Transverse colon (tissue), 4 donors: ENCODE data around the gene CALN1.

Experiments
- EP300 ChIP-seq: sonication (generic); formaldehyde crosslinking; IDR thresholded peaks from one replicate; pipeline ENCODE4 v1.6.1; 2017; ENCODE audit warnings: antibody characterized with exemption, low read depth
- POLR2A ChIP-seq: fragments of 450-650 bp; IDR thresholded peaks from one replicate; pipeline ENCODE4 v1.6.1; 2016; ENCODE audit warnings: antibody characterized with exemption, mild to moderate bottlenecking, moderate library complexity
- POLR2AphosphoS5 ChIP-seq, 3 donors: sonication (generic); formaldehyde crosslinking; IDR thresholded peaks; one replicate each; pipeline ENCODE4 v1.6.1; 2016; ENCODE audit warnings: antibody characterized with exemption in 3 of 3
- TF ChIP-seq, protein P1 (sequence below), 5 experiments: fragments of 200-600 bp in 3 of 5; fragments of 450-650 bp in 2 of 5; sonication (generic) in 3 of 5; IDR thresholded peaks; 1 replicate in 2 of 5; 2 replicates in 3 of 5; pipeline ENCODE4 v1.5.1; 2016 to 2017; ENCODE audit warnings: antibody characterized with exemption in 5 of 5, inconsistent platforms in 3 of 5, mild to moderate bottlenecking in 2 of 5, moderate library complexity in 1 of 5

DNA sequence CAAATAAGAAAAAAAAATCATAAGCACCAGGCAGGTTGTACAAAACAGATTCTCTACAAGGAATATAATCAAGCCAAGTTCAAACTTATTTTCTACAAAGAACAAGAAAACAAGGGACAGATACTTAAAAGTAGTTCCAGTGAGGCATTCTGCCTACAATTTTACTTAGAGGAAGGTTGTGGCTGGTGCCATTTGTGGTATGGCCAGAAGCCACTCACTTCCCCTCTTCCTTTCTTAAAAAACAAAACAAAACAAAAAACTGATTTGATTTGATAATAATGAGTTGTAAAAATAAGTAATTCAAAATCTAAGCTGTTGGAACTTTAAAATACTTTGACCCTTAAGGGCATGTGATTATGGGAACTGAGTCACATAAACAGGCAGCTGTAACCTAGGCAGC lies 420.6 kb downstream of the CALN1 start:
- TF ChIP-seq, protein P1, sequence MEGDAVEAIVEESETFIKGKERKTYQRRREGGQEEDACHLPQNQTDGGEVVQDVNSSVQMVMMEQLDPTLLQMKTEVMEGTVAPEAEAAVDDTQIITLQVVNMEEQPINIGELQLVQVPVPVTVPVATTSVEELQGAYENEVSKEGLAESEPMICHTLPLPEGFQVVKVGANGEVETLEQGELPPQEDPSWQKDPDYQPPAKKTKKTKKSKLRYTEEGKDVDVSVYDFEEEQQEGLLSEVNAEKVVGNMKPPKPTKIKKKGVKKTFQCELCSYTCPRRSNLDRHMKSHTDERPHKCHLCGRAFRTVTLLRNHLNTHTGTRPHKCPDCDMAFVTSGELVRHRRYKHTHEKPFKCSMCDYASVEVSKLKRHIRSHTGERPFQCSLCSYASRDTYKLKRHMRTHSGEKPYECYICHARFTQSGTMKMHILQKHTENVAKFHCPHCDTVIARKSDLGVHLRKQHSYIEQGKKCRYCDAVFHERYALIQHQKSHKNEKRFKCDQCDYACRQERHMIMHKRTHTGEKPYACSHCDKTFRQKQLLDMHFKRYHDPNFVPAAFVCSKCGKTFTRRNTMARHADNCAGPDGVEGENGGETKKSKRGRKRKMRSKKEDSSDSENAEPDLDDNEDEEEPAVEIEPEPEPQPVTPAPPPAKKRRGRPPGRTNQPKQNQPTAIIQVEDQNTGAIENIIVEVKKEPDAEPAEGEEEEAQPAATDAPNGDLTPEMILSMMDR (IDR thresholded peaks at IDR 0.05) = no peak
- no peak for TF ChIP-seq POLR2A
- no peak for TF ChIP-seq POLR2AphosphoS5 (IDR thresholded peaks at IDR 0.05)
- TF ChIP-seq EP300 = no peak
